ENCODE data around the gene LAIR2.

Gene LAIR2

DNA sequence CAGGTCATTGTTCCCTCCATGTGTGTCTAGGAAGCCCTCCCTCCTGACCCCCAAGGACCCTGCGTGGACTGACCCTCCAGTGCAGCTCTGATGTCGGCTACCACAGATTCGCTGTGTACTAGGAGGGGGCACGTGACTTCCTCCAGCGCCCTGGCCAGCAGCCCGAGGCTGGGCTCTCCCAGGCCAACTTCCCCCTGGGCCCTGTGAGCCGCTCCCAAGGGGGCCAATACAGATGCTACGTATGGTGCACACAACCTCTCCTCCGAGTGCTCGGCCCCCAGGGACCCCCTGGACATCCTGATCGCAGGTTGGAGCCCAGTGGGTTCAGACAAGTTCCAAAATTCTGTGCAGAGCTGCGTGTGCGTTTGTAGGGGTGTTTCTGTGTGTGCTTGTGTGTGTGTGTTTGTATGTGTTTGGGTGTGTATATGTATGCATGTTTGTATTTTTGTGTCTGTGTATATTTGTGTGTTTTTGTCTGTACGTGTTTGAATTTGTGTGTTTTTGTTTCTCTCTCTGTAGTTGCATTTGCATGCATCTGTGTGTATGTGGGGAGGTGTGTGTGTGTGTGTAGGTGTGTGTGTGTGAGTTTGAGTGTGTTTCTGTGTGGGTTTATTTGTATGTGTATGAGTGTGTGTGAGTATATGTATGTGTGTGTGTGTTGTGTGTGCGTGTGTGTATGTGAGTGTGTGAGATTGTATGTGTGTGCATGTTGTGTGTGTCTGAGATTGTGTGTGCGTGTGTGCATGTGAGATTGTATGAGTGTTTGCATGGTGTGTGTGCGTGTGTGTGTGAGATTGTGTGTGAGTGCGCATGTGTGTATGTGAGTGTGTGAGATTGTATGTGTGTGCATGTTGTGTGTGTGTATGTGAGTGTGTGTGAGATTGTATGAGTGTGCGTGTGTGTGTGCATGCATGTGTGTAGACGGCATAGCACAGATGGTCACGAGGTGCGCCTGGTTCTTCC lies 49.6 kb downstream of the LAIR2 start:
- TF ChIP-seq PAX5 (IDR thresholded peaks at IDR 0.05; ENCODE audit: insufficient read depth, low read length, severe bottlenecking) (no peak), TAF1 (IDR thresholded peaks at IDR 0.05; ENCODE audit: low read depth, low read length) (no peak), POLR2AphosphoS5 (IDR thresholded peaks at IDR 0.05; ENCODE audit: low read depth, low read length) (no peak)
- peak; percentile 26 for FAIRE-seq
- no peak for DNase-seq (ENCODE audit: insufficient read length, low spot score)

DNA sequence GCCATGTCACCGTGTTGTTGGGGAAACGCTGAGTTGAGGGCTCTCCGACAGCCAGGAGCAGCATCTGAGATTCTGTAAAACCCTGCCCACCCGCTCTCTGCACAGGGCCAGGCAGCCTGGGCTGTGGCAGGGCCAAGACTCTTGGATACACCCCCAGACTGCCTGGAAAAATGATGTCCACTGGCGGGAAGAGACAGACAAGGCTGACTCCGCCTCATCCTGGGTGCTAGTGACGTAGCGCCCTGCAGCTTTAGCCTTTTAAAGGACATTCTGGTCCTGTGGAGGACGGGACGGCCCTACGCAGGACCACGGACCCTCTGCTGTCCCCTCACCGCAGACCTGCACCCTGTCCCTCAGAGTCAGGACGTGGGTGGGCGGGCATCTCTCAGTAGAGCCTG lies 50.3 kb downstream of the LAIR2 start:
- DNase-seq (ENCODE audit: insufficient read length, low spot score) (no peak), FAIRE-seq (no peak)
- TF ChIP-seq POLR2A (IDR thresholded peaks at IDR 0.05; ENCODE audit: low read depth, low read length), result no peak
- TF ChIP-seq POU2F2 (IDR thresholded peaks at IDR 0.05; ENCODE audit: low read depth, low read length), result no peak
- no peak for TF ChIP-seq POLR2AphosphoS5 (IDR thresholded peaks at IDR 0.05; ENCODE audit: low read depth, low read length)

DNA sequence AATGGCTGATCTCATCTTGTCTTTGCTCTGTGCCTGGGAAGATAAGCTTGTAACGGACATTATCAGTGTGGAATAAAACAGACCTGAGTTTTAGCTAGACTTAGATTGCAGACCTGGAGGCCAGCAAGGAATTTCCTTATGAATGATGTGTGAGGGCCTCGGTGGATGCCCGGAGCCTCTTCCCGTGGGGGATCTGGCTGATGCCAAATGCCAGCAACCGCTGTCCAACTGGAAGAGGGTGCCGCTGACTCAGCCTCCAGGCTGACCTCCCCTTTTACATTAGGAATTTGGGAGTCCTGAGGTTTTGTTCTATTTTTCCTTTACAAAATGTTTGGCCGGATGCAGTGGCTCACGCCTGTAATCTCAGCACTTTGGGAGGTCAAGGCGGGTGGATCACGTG lies 51.4 kb downstream of the LAIR2 start:
- DNase-seq (ENCODE audit: insufficient read length, low spot score) (no peak), FAIRE-seq (no peak)
- TF ChIP-seq TAF1 (IDR thresholded peaks at IDR 0.05; ENCODE audit: low read depth, low read length), result no peak
- TF ChIP-seq POU2F2 (IDR thresholded peaks at IDR 0.05; ENCODE audit: low read depth, low read length), result no peak
- TF ChIP-seq POLR2A (IDR thresholded peaks at IDR 0.05; ENCODE audit: low read depth, low read length), result no peak
- TF ChIP-seq POLR2AphosphoS5 (IDR thresholded peaks at IDR 0.05; ENCODE audit: low read depth, low read length), result no peak
- no peak for TF ChIP-seq PAX5 (IDR thresholded peaks at IDR 0.05; ENCODE audit: insufficient read depth, low read length, severe bottlenecking)
- TF ChIP-seq SPI1 (IDR thresholded peaks at IDR 0.05; ENCODE audit: low read depth, low read length), result no peak

DNA sequence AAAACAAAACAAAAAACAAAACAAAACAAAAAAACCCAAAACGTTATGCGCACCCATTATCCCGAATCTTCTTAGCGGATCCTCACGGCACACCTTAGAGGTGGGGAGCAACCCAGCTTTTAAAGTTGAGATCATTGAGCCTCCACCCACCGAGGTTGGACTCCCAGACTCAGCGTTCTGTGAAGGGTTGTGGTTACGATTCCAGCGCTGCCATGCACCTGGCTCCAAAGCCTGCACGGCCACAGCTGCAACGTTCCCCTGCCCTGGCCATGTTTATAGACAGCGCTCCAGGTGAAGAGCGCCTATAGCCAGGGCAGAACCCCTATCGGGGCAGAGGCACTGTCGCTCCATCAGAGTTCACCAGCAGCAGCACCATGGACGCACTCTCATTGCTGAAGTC lies 52.3 kb downstream of the LAIR2 start:
- DNase-seq (ENCODE audit: insufficient read length, low spot score) (no peak), FAIRE-seq (no peak)
- TF ChIP-seq SPI1 (IDR thresholded peaks at IDR 0.05; ENCODE audit: low read depth, low read length) (no peak), POLR2A (IDR thresholded peaks at IDR 0.05; ENCODE audit: low read depth, low read length) (no peak), PAX5 (IDR thresholded peaks at IDR 0.05; ENCODE audit: insufficient read depth, low read length, severe bottlenecking) (no peak), TAF1 (IDR thresholded peaks at IDR 0.05; ENCODE audit: low read depth, low read length) (no peak), POLR2AphosphoS5 (IDR thresholded peaks at IDR 0.05; ENCODE audit: low read depth, low read length) (no peak), POU2F2 (IDR thresholded peaks at IDR 0.05; ENCODE audit: low read depth, low read length) (no peak)

DNA sequence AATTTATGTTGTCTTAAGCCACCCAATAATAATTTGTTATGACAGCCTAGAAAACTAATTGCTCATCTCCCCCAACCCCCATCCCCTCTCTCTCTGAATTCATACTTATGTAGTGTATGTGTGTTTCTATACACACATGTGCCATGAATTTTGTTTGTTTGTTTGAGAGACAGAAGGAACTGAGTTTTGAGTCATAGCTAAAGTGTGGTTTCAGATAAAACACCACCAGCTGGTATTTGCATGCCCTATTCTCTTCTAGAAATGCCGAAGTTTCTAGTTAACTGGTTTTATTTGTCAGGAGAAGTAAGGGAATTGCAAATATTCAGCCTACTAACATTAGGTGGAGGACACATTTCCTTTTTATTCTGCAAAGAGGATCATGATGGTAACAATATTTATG lies 53.6 kb downstream of the LAIR2 start:
- FAIRE-seq (peak; percentile 72), DNase-seq (ENCODE audit: insufficient read length, low spot score) (no peak)
- TF ChIP-seq POLR2A (IDR thresholded peaks at IDR 0.05; ENCODE audit: low read depth, low read length) (no peak), PAX5 (IDR thresholded peaks at IDR 0.05; ENCODE audit: insufficient read depth, low read length, severe bottlenecking) (no peak), POU2F2 (IDR thresholded peaks at IDR 0.05; ENCODE audit: low read depth, low read length) (no peak), TAF1 (IDR thresholded peaks at IDR 0.05; ENCODE audit: low read depth, low read length) (no peak), POLR2AphosphoS5 (IDR thresholded peaks at IDR 0.05; ENCODE audit: low read depth, low read length) (no peak), SPI1 (IDR thresholded peaks at IDR 0.05; ENCODE audit: low read depth, low read length) (no peak)

DNA sequence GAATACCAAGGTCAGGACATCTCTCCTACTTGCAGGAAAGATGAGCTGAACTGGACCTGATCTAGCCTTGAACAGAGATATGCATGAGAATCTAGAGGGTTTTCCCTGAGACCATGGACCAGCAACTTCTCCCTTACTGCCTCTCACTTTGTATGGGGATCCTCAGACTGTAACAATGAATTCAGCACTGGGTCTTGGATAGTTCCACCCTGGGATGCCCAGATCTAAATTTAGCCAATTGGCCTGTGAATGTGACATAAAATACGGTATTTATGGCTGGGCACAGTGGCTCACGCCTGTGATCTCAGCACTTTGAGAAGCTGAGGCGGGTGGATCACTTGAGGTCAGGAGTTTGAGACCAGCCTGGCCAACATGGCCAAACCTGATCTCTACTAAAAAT lies 55.7 kb downstream of the LAIR2 start:
- DNase-seq (ENCODE audit: insufficient read length, low spot score) (no peak), FAIRE-seq (no peak)
- TF ChIP-seq SPI1 (IDR thresholded peaks at IDR 0.05; ENCODE audit: low read depth, low read length) (no peak), TAF1 (IDR thresholded peaks at IDR 0.05; ENCODE audit: low read depth, low read length) (no peak), POLR2AphosphoS5 (IDR thresholded peaks at IDR 0.05; ENCODE audit: low read depth, low read length) (no peak), POLR2A (IDR thresholded peaks at IDR 0.05; ENCODE audit: low read depth, low read length) (no peak), POU2F2 (IDR thresholded peaks at IDR 0.05; ENCODE audit: low read depth, low read length) (no peak), PAX5 (IDR thresholded peaks at IDR 0.05; ENCODE audit: insufficient read depth, low read length, severe bottlenecking) (no peak)
